Activated naive CD8-positive, alpha-beta T cell (primary cell): ENCODE results near the gene GPR61.

Source experiments
- H3K27ac Mint-ChIP-seq: one replicate; pipeline ENCODE4 v1.8.0; 2021; ENCODE audit warnings: mixed read lengths
- H3K27me3 Mint-ChIP-seq: one replicate; pipeline ENCODE4 v1.8.0; 2021; ENCODE audit warnings: mixed read lengths
- H3K36me3 Mint-ChIP-seq: one replicate; pipeline ENCODE4 v1.8.0; 2021; ENCODE audit warnings: mixed read lengths
- H3K4me1 Mint-ChIP-seq: one replicate; pipeline ENCODE4 v1.8.0; 2021; ENCODE audit warnings: low read depth, mixed read lengths
- H3K4me3 Mint-ChIP-seq: one replicate; pipeline ENCODE4 v1.8.0; 2021; ENCODE audit warnings: mild to moderate bottlenecking, mixed read lengths
- H3K9me3 Mint-ChIP-seq: one replicate; pipeline ENCODE4 v1.8.0; 2021; ENCODE audit warnings: low read depth, mixed read lengths

The GPR61 gene, protein sequence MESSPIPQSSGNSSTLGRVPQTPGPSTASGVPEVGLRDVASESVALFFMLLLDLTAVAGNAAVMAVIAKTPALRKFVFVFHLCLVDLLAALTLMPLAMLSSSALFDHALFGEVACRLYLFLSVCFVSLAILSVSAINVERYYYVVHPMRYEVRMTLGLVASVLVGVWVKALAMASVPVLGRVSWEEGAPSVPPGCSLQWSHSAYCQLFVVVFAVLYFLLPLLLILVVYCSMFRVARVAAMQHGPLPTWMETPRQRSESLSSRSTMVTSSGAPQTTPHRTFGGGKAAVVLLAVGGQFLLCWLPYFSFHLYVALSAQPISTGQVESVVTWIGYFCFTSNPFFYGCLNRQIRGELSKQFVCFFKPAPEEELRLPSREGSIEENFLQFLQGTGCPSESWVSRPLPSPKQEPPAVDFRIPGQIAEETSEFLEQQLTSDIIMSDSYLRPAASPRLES

DNA sequence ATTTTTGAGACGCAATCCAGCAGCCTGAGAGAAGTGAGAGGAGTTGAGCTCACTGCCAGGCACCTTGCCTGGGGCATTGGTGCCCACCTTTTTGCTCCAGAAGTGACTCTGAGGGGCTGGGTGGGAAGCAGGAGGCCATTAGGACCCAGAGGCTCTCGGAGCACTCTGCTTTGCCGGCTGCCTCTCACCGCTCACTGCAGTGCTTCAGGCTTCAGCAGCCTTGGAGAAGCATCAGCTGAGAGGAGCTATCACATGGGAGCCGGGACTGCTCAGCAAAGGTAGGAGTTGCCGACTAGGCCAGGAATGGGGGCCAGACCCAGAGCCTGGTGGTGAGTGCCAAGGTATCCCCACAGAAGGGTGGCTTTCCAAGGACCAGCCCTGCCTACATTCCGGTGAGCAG lies at the start of gene GPR61:
Gene GPR61 (plus strand): TSS at position 197 of the 400 bp plus-strand sequence. CDS start 3,151 bp downstream, outside the sequence.
- H3K36me3 Mint-ChIP-seq = no peaks in the 10 kb centered on the region
- no peak within 1 kb of the TSS for H3K27ac Mint-ChIP-seq
- H3K4me1 Mint-ChIP-seq = no peaks in the 10 kb centered on the region
- H3K4me3 Mint-ChIP-seq = no peak within 1 kb of the TSS
- H3K27me3 Mint-ChIP-seq = no peaks in the 10 kb centered on the region
- no peaks in the 10 kb centered on the region for H3K9me3 Mint-ChIP-seq

DNA sequence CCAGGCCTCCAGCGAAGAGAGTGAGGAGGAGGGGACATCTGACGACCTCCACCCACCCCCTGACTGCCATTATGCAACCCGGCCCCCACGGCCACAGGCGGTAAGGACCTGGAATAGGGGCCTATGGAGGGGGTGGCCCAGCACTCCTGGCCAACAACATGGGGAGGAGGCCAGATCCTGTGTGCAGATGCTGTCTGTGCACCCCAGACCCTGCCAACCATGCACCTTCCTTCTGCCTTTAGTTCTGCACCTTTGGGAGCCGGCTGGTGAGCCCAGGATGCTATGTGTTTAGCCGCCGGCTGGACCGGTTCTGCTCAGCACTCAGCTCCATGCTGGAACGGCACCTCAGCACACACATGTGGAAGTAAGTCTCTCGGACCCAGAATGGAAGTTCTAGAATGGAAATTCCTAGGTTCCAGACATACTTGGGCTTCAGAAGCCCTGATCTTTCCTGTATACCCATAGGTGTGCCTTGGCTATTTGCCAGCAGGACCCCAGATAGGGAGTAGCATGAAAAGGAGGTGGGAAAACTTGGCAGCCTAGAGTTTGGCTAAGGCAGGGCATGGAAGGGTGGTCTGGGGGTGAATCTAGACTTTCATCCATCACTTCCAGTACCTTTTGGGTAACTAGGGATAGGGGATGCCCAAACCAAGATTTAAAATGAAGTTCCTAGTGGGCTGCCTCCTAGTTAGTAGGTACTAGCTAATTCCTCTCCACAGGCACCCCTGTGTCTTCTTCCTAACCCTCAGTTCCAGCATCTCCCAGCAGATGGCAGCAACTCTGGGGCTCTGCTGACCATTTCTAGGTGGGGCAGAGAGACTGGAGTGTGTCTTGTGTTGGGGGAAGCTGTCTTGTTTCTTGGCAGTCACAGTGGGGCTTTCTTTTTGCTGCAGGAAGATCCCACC lies 49.4 kb upstream of the GPR61 start:
- Mint-ChIP-seq H3K36me3 (no peaks in the 10 kb centered on the region), H3K4me3 (no peak overlapping the region), H3K27me3 (no peaks in the 10 kb centered on the region), H3K9me3 (no peaks in the 10 kb centered on the region), H3K27ac (no peak overlapping the region), H3K4me1 (peaks cover 30% of the 10 kb centered on the region)

DNA sequence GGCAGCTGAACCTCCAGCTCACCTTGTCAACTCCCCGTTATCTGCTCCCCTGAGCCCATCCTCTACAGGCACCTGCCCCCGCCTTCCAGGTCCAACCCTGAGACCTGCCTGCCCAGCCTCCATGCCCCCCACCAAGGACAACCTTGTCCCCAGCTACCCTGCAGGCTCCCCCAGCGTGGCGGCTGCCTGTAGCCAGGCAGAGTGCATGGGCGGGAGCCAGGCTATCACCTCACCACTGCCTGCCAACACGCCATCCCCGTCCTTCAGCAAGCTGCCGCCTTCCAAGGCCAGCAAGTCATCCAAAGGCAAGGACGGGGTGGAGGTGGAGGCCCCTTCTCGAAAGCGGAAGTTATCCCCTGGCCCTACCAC lies 48.8 kb upstream of the GPR61 start:
- no peak overlapping the region for H3K27ac Mint-ChIP-seq
- no peaks in the 10 kb centered on the region for H3K36me3 Mint-ChIP-seq
- no peaks in the 10 kb centered on the region for H3K27me3 Mint-ChIP-seq
- peaks cover 32% of the 10 kb centered on the region for H3K4me1 Mint-ChIP-seq
- no peak overlapping the region for H3K4me3 Mint-ChIP-seq
- H3K9me3 Mint-ChIP-seq = no peaks in the 10 kb centered on the region

DNA sequence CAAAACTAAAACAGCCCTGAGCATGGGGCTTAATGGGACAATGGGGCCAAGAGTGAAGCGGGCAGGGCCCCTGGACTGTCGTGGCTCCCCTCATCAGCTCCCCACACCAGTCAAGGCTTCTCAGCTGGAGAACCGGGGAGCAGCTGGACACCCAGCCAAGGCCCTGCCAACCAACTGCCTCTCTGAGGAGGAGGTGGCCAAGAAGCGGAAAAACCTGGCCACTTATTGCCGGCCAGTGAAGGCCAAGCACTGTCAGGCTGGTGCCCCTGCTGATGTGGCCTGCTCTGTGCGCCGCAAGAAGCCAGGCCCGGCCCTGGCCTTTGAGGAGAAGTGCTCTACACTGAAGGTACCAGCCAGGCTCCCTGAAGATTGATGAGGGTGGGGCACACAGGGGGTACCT lies 48.3 kb upstream of the GPR61 start:
- Mint-ChIP-seq H3K4me1 (peaks cover 36% of the 10 kb centered on the region), H3K27me3 (no peaks in the 10 kb centered on the region), H3K36me3 (no peaks in the 10 kb centered on the region), H3K4me3 (no peak overlapping the region), H3K9me3 (no peaks in the 10 kb centered on the region), H3K27ac (no peak overlapping the region)

DNA sequence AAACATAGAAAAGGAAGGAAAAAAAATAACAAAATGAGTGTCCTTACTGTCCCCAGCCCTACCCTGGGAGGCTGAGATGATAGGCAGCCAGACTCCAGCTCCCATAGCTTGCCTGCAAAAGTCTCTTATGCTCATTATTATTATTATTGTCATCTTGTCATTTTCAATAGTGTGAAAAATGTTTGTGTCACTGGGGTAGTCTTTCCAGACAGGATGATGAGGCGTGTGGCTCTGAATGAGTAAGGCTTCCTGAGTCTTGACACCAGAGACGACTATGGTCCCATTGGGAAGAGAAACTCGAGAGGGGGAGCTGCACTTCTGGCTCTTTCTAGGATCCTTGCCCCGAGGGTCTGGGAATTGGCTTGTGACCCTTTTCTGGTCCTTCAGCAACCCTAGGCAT lies 46.9 kb upstream of the GPR61 start:
- H3K27me3 Mint-ChIP-seq = no peaks in the 10 kb centered on the region
- H3K36me3 Mint-ChIP-seq = no peaks in the 10 kb centered on the region
- peaks cover 47% of the 10 kb centered on the region for H3K4me1 Mint-ChIP-seq
- H3K27ac Mint-ChIP-seq = no peak overlapping the region
- no peaks in the 10 kb centered on the region for H3K9me3 Mint-ChIP-seq
- peak overlapping the region; percentile 23 for H3K4me3 Mint-ChIP-seq

DNA sequence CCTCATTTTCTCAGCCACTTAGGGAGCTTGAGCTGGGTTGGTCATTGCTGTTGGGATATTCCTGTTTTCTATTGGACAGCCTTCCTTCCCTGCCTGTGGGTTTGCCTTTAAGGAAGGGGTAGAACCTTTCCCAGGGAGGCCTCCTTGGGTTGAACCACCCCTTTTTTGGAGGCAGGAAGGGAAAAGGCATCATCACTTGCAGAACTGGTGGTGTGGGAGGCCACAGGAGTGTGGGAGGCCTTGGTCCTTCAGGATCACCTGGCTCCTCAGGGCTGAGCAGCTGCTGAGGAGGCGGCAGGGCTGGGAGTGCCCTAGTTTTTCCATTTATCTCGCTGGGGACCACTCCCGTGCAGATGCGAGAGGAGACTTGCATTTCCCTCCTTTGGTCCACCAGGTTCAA lies 46.4 kb upstream of the GPR61 start:
- Mint-ChIP-seq H3K27ac (no peak overlapping the region), H3K4me1 (peaks cover 52% of the 10 kb centered on the region), H3K27me3 (no peaks in the 10 kb centered on the region), H3K9me3 (no peaks in the 10 kb centered on the region), H3K4me3 (peak overlapping the region; percentile 95), H3K36me3 (no peaks in the 10 kb centered on the region)

DNA sequence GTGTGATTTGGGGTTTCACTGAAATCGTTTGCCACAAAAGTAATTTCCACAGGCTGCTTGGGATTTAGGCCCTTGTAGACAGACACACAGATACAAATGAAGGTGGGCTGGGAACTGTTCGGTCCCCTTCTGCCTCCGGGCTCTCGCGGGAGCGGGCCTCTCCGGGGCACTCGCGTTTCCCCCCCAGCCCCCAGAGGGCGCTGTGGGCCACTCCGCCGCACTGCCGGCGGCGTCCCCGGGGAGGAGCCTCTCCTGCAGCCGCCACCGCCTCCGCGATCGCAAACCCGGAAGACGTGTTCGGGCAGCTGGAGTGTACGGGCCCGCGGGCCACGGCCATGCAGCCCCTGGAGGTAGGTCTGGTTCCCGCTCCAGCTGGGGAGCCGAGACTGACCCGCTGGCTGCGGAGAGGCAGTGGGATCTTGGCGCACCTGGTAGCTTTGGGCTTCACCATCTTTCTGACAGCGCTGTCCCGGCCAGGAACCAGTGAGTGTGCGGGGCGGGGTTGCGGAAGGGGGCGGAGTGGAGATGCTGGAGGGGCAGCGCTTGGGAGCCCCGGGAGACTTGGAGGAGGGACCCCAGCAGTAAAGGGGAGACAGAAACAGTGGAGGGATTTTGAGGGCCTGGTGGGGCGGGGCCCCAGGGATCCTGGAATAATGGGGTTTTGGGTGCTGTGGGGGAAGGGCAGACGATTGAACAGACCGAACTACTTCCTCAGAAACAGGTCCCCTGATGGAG lies 45.7 kb upstream of the GPR61 start, which contains the start of gene CYB561D1:
Gene CYB561D1 (plus strand): TSS at position 290 of the 735 bp plus-strand sequence. CDS start 46 bp downstream, at position 336.
- Mint-ChIP-seq H3K27ac (peak within 1 kb of the TSS; percentile 87), H3K27me3 (no peaks in the 10 kb centered on the region), H3K4me3 (peak within 1 kb of the TSS; percentile 95), H3K4me1 (peaks cover 59% of the 10 kb centered on the region), H3K9me3 (no peaks in the 10 kb centered on the region), H3K36me3 (no peaks in the 10 kb centered on the region)

DNA sequence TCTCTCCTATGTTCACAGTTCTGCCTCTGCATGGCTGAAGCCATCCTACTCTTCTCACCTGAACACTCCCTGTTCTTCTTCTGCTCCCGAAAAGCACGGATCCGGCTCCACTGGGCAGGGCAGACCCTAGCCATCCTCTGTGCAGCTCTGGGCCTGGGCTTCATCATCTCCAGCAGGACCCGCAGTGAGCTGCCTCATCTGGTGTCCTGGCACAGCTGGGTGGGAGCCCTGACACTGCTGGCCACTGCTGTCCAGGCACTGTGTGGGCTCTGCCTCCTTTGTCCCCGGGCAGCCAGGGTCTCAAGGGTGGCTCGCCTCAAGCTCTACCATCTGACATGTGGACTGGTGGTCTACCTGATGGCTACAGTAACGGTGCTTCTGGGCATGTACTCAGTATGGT lies 43.9 kb upstream of the GPR61 start:
- H3K36me3 Mint-ChIP-seq = no peaks in the 10 kb centered on the region
- no peak overlapping the region for H3K27ac Mint-ChIP-seq
- peak overlapping the region; percentile 95 for H3K4me3 Mint-ChIP-seq
- no peaks in the 10 kb centered on the region for H3K9me3 Mint-ChIP-seq
- H3K27me3 Mint-ChIP-seq = no peaks in the 10 kb centered on the region
- H3K4me1 Mint-ChIP-seq = peaks cover 75% of the 10 kb centered on the region

DNA sequence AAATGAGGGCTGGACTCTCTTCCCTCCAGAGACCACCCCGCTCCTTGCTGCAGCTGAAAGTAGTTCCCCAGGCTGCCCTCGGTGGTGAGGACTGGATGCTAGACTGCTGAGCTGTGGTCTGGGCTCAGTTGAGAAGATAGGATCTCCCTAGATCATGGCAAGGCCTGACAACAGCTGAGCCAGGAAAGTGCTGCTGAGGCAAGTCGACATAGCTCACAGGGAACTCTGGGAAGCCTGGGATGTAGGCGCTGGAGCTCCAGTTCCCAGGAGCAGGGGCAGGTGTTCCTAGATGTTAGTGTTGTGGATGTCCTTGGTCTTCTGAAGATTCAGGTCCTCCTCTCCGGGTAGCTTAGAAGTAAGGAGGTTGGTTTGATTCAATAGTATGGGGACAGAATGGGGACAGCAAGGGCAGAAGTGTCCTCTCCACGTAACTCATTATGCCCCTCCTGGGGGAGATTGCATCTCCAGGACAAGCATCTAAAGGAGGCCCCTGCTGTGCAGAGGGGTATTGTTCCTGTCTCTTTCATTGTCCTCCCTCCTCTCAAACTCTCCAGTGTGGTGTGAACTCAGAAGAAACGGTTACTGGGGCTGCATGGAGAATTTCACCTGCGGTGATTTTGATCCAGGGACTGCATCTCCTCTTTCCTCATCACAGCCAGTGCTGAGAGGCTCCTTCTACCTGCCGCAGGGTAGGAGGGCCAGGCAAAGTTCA lies 42.1 kb upstream of the GPR61 start:
- peak overlapping the region; percentile 69 for H3K27ac Mint-ChIP-seq
- no peaks in the 10 kb centered on the region for H3K27me3 Mint-ChIP-seq
- H3K4me3 Mint-ChIP-seq = peak overlapping the region; percentile 44
- no peaks in the 10 kb centered on the region for H3K36me3 Mint-ChIP-seq
- H3K9me3 Mint-ChIP-seq = no peaks in the 10 kb centered on the region
- peaks cover 93% of the 10 kb centered on the region for H3K4me1 Mint-ChIP-seq

DNA sequence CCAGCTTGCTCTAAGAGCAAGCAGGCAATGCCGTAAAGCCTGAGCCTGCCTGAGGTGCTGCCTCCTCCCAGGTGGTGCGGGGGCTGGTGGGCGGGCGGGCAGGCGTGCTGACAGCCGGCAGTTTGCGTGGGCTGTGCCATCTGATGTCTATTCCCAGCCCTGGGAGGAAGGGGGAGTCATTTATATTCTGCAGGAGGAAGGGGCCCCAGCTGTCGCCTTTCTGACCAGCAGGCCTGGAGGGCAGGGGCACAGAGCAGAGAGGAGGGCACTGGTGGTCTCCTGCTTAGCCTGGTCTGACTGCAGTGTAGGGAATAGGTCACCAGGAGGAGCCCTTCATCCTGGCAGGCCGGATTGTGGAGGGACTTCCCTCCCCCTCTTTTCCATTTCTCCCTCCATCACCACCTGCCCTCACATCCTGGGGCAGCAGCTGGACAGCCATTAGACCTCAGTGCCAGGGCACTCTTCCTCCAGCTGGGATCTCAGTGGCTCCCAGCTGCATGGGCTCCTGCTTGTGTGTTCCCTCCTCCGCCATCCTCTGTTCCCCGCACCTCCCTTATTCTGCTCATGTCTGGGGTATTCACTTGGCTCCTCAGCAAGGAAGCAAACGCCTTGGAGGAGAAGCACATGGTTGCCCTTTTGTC lies 41.4 kb upstream of the GPR61 start:
- peaks cover 97% of the 10 kb centered on the region for H3K4me1 Mint-ChIP-seq
- no peaks in the 10 kb centered on the region for H3K36me3 Mint-ChIP-seq
- H3K9me3 Mint-ChIP-seq = no peaks in the 10 kb centered on the region
- H3K27ac Mint-ChIP-seq = peak overlapping the region; percentile 69
- peak overlapping the region; percentile 44 for H3K4me3 Mint-ChIP-seq
- H3K27me3 Mint-ChIP-seq = no peaks in the 10 kb centered on the region

DNA sequence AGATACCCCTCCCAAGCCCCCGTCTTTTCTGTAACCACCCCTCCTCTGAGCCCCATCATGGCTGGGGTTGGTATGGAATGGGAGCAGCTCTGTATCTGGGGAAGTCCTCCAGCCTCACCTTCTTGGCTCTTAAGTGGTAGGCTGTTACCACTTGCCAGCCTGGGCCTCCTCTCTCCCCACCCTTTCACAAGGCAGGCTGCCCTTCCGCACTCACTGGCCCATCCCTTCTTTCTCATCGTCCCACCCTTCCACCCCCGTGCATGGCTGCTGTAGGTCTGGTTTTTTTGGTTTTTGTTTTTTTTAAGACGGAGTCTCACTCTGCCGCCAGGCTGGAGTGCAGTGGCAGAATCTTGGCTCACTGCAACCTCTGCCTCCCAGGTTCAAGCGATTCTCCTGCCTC lies 40.6 kb upstream of the GPR61 start:
- peak overlapping the region; percentile 86 for H3K27ac Mint-ChIP-seq
- peaks cover 97% of the 10 kb centered on the region for H3K4me1 Mint-ChIP-seq
- peak overlapping the region; percentile 52 for H3K4me3 Mint-ChIP-seq
- no peaks in the 10 kb centered on the region for H3K9me3 Mint-ChIP-seq
- no peaks in the 10 kb centered on the region for H3K27me3 Mint-ChIP-seq
- no peaks in the 10 kb centered on the region for H3K36me3 Mint-ChIP-seq

DNA sequence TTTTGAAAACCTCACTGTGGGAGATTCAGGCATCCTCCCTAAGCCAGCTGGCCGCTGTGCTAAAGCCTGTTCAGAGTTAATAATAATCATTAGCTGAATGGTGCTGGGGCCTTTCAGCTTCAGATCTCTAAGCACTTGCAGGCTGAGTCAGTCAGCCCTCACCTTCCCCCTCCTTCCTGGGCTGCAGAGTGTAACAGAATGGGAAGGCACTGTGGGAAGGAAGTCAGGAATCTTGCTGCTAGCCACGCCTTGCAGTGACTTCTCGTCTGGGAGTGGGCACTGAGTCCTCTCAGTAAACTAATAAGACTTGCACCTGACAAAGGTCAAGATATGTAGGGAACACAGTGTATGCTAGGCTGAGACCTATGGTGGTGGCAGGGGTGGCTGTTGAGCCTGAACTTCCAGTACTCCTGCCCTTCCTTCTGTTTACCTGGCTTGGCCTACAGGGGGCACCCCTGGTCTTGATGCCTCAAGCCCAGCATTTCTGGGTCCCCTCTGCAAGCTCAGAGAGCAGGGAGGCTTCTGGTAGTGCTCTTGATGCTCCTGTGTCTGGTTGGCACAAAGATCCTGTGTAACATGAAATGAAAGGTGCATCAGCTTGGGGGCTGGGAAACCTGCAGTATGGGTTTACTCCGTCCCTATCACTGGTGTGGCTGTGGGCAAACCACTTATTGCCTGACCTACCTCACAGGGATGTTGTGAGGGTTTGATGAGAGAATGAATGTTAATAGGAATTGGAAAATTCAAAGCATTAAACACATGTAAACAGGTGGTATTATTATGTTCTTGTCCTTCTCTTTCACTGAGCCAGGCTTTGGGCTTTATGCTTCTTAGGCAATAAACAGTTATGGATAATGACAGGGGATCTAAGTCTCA lies 39.8 kb upstream of the GPR61 start:
- Mint-ChIP-seq H3K4me1 (peaks cover 96% of the 10 kb centered on the region), H3K27ac (peak overlapping the region; percentile 86), H3K36me3 (no peaks in the 10 kb centered on the region), H3K4me3 (peak overlapping the region; percentile 54), H3K9me3 (no peaks in the 10 kb centered on the region), H3K27me3 (no peaks in the 10 kb centered on the region)

DNA sequence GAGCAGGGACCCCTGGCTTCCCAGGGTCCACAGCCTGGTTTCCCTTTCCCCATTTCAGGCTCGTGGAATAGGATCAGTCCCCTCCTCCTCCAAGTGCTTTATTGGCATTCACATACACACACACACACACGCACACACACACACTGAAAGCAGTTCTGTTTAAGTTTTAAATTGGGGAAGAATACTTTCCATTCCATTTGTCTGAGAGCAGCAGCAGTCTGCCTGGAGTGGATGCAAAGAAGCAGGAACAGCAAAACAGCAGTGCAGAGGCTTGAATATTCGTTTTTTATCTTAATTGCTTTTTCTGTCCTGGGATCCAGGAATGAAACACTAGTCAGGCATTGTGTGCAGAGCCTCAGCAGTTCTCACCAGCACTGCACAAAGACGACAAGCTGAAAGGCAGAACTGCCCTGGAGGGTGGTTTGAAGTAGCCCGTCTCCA lies 38.7 kb upstream of the GPR61 start:
- no peaks in the 10 kb centered on the region for H3K27me3 Mint-ChIP-seq
- H3K4me1 Mint-ChIP-seq = peaks cover 96% of the 10 kb centered on the region
- no peaks in the 10 kb centered on the region for H3K36me3 Mint-ChIP-seq
- H3K9me3 Mint-ChIP-seq = no peaks in the 10 kb centered on the region
- peak overlapping the region; percentile 54 for H3K4me3 Mint-ChIP-seq
- H3K27ac Mint-ChIP-seq = peak overlapping the region; percentile 86
